H9 (cell line): Measurements from ENCODE around the gene MSLN. TPM values are rescaled to one million over a fixed set of nuclear protein-coding genes. Genes with fewer than 3 reads are reported as not detected.

Experiments used
- DNase-seq: peaks from one replicate; pipeline ENCODE4 v3.0.0-alpha.2; 2017
- H2AFZ ChIP-seq: one replicate; pipeline ENCODE4 v1.6.1; 2013; ENCODE audit warnings: mild to moderate bottlenecking, low read length, control low read depth, moderate library complexity
- H2AK5ac ChIP-seq: 2 replicates; pipeline ENCODE4 v1.6.1; 2013; ENCODE audit warnings: low read length, control low read depth, mixed read lengths; ENCODE audit not compliant: insufficient read length
- H2BK120ac ChIP-seq: one replicate; pipeline ENCODE4 v1.6.1; 2013; ENCODE audit warnings: low read depth, mild to moderate bottlenecking, low read length, control low read depth, inconsistent platforms; ENCODE audit not compliant: poor library complexity, severe bottlenecking
- H2BK12ac ChIP-seq: 2 replicates; pipeline ENCODE4 v1.6.1; 2013; ENCODE audit warnings: low read length, control low read depth, mixed read lengths, low read depth; ENCODE audit not compliant: insufficient read length
- H2BK15ac ChIP-seq: 2 replicates; pipeline ENCODE4 v1.6.1; 2013; ENCODE audit warnings: low read depth, low read length, control low read depth
- H2BK20ac ChIP-seq: one replicate; pipeline ENCODE4 v1.6.1; 2013; ENCODE audit warnings: low read depth, mild to moderate bottlenecking, low read length, control low read depth, inconsistent platforms; ENCODE audit not compliant: poor library complexity, severe bottlenecking
- H2BK5ac ChIP-seq: 2 replicates; pipeline ENCODE4 v1.6.1; 2013; ENCODE audit warnings: low read length, control low read depth, mixed read lengths; ENCODE audit not compliant: insufficient read length
- H3K14ac ChIP-seq: 2 replicates; pipeline ENCODE4 v1.6.1; 2013; ENCODE audit warnings: low read length, control low read depth; ENCODE audit not compliant: insufficient read depth
- H3K18ac ChIP-seq: 2 replicates; pipeline ENCODE4 v1.6.1; 2013; ENCODE audit warnings: low read depth, mild to moderate bottlenecking, mixed read lengths, low read length, control low read depth; ENCODE audit not compliant: insufficient read length
- H3K23ac ChIP-seq: 2 replicates; pipeline ENCODE4 v1.6.1; 2013; ENCODE audit warnings: low read length, control low read depth, mixed read lengths, low read depth; ENCODE audit not compliant: insufficient read length
- H3K23me2 ChIP-seq: 2 replicates; pipeline ENCODE4 v1.6.1; 2013; ENCODE audit warnings: low read depth, mild to moderate bottlenecking, mixed read lengths, low read length, control low read depth; ENCODE audit not compliant: insufficient read length, poor library complexity, severe bottlenecking
- H3K27ac ChIP-seq: 2 replicates; pipeline ENCODE4 v1.5.1; 2013; ENCODE audit warnings: low read length, control low read depth, mixed read lengths, low read depth; ENCODE audit not compliant: insufficient read length
- H3K27me3 ChIP-seq: 2 replicates; pipeline ENCODE4 v1.6.1; 2013; ENCODE audit warnings: low read length, control low read depth, inconsistent platforms; ENCODE audit not compliant: insufficient read depth
- H3K4ac ChIP-seq: 2 replicates; pipeline ENCODE4 v1.6.1; 2013; ENCODE audit warnings: low read depth, mild to moderate bottlenecking, control low read depth, inconsistent platforms, low read length, moderate library complexity
- H3K4me1 ChIP-seq: 2 replicates; pipeline ENCODE4 v1.6.1; 2013; ENCODE audit warnings: low read length, control low read depth, inconsistent platforms; ENCODE audit not compliant: insufficient read depth
- H3K4me2 ChIP-seq: 2 replicates; pipeline ENCODE4 v1.6.1; 2013; ENCODE audit warnings: low read length, control low read depth, mixed read lengths; ENCODE audit not compliant: insufficient read length, insufficient read depth
- H3K56ac ChIP-seq: 2 replicates; pipeline ENCODE4 v1.6.1; 2013; ENCODE audit warnings: low read depth, mild to moderate bottlenecking, mixed read lengths, low read length, control low read depth; ENCODE audit not compliant: insufficient read length
- H3K79me1 ChIP-seq: 2 replicates; pipeline ENCODE4 v1.6.1; 2013; ENCODE audit warnings: low read depth, mild to moderate bottlenecking, moderate library complexity, low read length, control low read depth, inconsistent platforms; ENCODE audit not compliant: insufficient read depth, poor library complexity, severe bottlenecking
- H3K79me2 ChIP-seq: 2 replicates; pipeline ENCODE4 v1.6.1; 2013; ENCODE audit warnings: low read length, control low read depth, inconsistent platforms; ENCODE audit not compliant: insufficient read depth
- H3K9ac ChIP-seq: 2 replicates; pipeline ENCODE4 v1.6.1; 2013; ENCODE audit warnings: low read length, control low read depth, mixed read lengths; ENCODE audit not compliant: insufficient read length; ENCODE audit errors: extremely low read depth
- H3K9me3 ChIP-seq: one replicate; pipeline ENCODE4 v1.6.1; 2013; ENCODE audit warnings: low read depth, low read length, inconsistent platforms; ENCODE audit not compliant: control insufficient read depth
- H3T11ph ChIP-seq: one replicate; pipeline ENCODE4 v1.6.1; 2013; ENCODE audit warnings: mild to moderate bottlenecking, low read length, control low read depth, inconsistent platforms
- H4K20me1 ChIP-seq: one replicate; pipeline ENCODE4 v1.6.1; 2013; ENCODE audit not compliant: control insufficient read depth, insufficient read length, insufficient read depth
- H4K5ac ChIP-seq: 2 replicates; pipeline ENCODE4 v1.6.1; 2013; ENCODE audit warnings: low read depth, mild to moderate bottlenecking, mixed read lengths, low read length, control low read depth; ENCODE audit not compliant: insufficient read length
- H4K8ac ChIP-seq: replicated peaks from 2 replicates; pipeline ENCODE4 v1.6.1; 2013; ENCODE audit warnings: low read length, control low read depth, mixed read lengths, low read depth; ENCODE audit not compliant: insufficient read length
- H4K91ac ChIP-seq: 2 replicates; pipeline ENCODE4 v1.6.1; 2013; ENCODE audit warnings: low read depth, mild to moderate bottlenecking, moderate library complexity, mixed read lengths, low read length, control low read depth; ENCODE audit not compliant: insufficient read length
- H3K27ac Mint-ChIP-seq, 3 experiments: 2 replicates in 2 of 3; 3 replicates in 1 of 3; pipeline ENCODE4 v1.8.0; 2020 to 2021; ENCODE audit warnings: mixed read lengths in 3 of 3, mild to moderate bottlenecking in 1 of 3, moderate library complexity in 1 of 3
- H3K27me3 Mint-ChIP-seq: 2 replicates; pipeline ENCODE4 v1.8.0; 2021; ENCODE audit warnings: low read depth, mild to moderate bottlenecking, moderate library complexity, mixed read lengths
- H3K36me3 Mint-ChIP-seq, 3 experiments: 2 replicates in 2 of 3; 3 replicates in 1 of 3; pipeline ENCODE4 v1.8.0; 2020 to 2021; ENCODE audit warnings: low read depth in 3 of 3, mixed read lengths in 3 of 3; ENCODE audit not compliant: insufficient read depth in 1 of 3
- H3K4me1 Mint-ChIP-seq, 2 experiments: 2 replicates each; pipeline ENCODE4 v1.8.0; 2020; ENCODE audit warnings: mixed read lengths in 2 of 2
- H3K4me3 Mint-ChIP-seq, 2 experiments: 2 replicates in 1 of 2; 3 replicates in 1 of 2; pipeline ENCODE4 v1.8.0; 2020 to 2021; ENCODE audit warnings: mild to moderate bottlenecking in 2 of 2, mixed read lengths in 2 of 2, moderate library complexity in 1 of 2
- H3K9me3 Mint-ChIP-seq, 2 experiments: 2 replicates in 1 of 2; 3 replicates in 1 of 2; pipeline ENCODE4 v1.8.0; 2020; ENCODE audit warnings: mild to moderate bottlenecking in 2 of 2, mixed read lengths in 2 of 2, moderate library complexity in 1 of 2
- CTCF ChIP-seq: fragments of 200-600 bp; sonication (generic); conservative IDR thresholded peaks from 3 replicates; pipeline ENCODE4 v1.8.0; 2021; ENCODE audit warnings: antibody characterized with exemption, mild to moderate bottlenecking
- WGBS: extraction: QIAGEN DNeasy Blood & Tissue Kit; methylation state at CpG from one replicate; pipeline ENCODE4 v1.1.7; 2013; ENCODE audit warnings: missing lambda C conversion rate, low lambda C conversion rate, mixed read lengths; ENCODE audit not compliant: insufficient read length; ENCODE audit errors: extremely low coverage; 5-methylcytosine and 5-hydroxymethylcytosine counted together
- total RNA-seq: library from RNA; stranded (reverse); gene quantifications from 2 replicates; pipeline ENCODE4 v1.2.1, GENCODE V29; 2021

MSLN gene
- total RNA-seq, 1 experiment from 2014 or later: 0.22 TPM

- WGBS: no CpG with 5 or more reads among the region's 22 CpGs
- no peak overlapping the region for H4K8ac ChIP-seq
Measured at GRCh38 chr16:799111-799947, 38.8 kb downstream of the MSLN start.

More at GRCh38 chr16:799111-799947, 38.8 kb downstream of the MSLN start:
- H3K4me1 ChIP-seq: no peaks in the 10 kb centered on the region
- H3K4me1 Mint-ChIP-seq: no peaks in the 10 kb centered on the region
- H3K4me2 ChIP-seq: no peak overlapping the region
- no peak overlapping the region for H3K27ac Mint-ChIP-seq
- H3K27me3 ChIP-seq: no peaks in the 10 kb centered on the region; the same call in 1 of the 2 replicates
- no peak overlapping the region for H3K14ac ChIP-seq
- no peaks in the 10 kb centered on the region for H3K79me1 ChIP-seq
- H3K23me2 ChIP-seq: peaks cover 4% of the 10 kb centered on the region
- no peak for TF ChIP-seq CTCF
- no peak overlapping the region for H3K27ac ChIP-seq
- H2AFZ ChIP-seq: no peak overlapping the region
- no peak overlapping the region for H3K18ac ChIP-seq
- H3K23ac ChIP-seq: no peak overlapping the region
- no peak overlapping the region for H2BK20ac ChIP-seq
- H3K56ac ChIP-seq: no peak overlapping the region
- H2AK5ac ChIP-seq: no peak overlapping the region
- peaks cover 49% of the 10 kb centered on the region for H3K27me3 Mint-ChIP-seq
- H2BK120ac ChIP-seq: no peak overlapping the region
- H3K36me3 Mint-ChIP-seq: peaks cover 13 to 26% (median 21%) of the 10 kb centered on the region in 3 experiments; a peak in 6 of 7 replicates
- no peak overlapping the region for H4K91ac ChIP-seq
- peaks cover 0 to 3% of the 10 kb centered on the region in 2 experiments; a peak in 1 of 5 replicates for H3K9me3 Mint-ChIP-seq
- no peak overlapping the region for H3T11ph ChIP-seq
- H2BK15ac ChIP-seq: no peak overlapping the region
- no peak overlapping the region; a peak in 1 of 5 replicates for H3K4me3 Mint-ChIP-seq
- H2BK5ac ChIP-seq: no peak overlapping the region
- no peak for DNase-seq
- no peak overlapping the region for H4K5ac ChIP-seq
- H3K79me2 ChIP-seq: no peaks in the 10 kb centered on the region
- H3K4ac ChIP-seq: no peak overlapping the region
- H3K9ac ChIP-seq: no peak overlapping the region
- H2BK12ac ChIP-seq: no peak overlapping the region
- H4K20me1 ChIP-seq: no peaks in the 10 kb centered on the region
- no peaks in the 10 kb centered on the region for H3K9me3 ChIP-seq
